ENCODE measurements around the gene APEH. TPM values are rescaled to one million over a fixed set of nuclear protein-coding genes. Genes with fewer than 3 reads are reported as not detected.

Gene APEH
- total and polyA plus RNA-seq, 2 of the 13 experiments (the other 11 are each of a cell fraction or from before 2014, with no cell fraction given): 116 to 130 TPM

DNA sequence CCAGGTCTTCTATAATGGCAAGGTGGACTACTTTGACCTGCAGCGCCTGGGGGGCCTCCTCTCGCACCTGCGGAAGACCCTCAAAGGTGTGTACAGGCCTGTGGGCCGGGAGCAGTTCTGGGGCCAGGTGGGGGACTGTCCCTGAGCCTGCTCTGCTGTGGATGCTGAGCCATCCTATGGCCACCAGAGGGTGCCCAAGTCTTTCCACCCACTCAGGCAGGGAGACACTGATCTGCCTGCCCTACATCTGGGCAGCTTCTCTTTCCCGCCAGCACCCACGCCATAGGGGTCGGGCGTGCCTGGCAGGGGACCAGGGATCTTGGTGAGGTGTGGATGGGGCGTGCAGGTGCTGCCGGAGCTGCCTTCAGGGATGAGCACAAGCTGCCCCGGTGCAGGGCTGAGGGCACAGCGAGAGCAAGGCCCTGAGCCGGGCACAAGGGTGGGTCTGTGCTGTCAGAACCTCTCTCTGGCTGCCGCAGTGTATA is 29.3 kb downstream of the APEH start (continued):
- TF ChIP-seq, protein P1, sequence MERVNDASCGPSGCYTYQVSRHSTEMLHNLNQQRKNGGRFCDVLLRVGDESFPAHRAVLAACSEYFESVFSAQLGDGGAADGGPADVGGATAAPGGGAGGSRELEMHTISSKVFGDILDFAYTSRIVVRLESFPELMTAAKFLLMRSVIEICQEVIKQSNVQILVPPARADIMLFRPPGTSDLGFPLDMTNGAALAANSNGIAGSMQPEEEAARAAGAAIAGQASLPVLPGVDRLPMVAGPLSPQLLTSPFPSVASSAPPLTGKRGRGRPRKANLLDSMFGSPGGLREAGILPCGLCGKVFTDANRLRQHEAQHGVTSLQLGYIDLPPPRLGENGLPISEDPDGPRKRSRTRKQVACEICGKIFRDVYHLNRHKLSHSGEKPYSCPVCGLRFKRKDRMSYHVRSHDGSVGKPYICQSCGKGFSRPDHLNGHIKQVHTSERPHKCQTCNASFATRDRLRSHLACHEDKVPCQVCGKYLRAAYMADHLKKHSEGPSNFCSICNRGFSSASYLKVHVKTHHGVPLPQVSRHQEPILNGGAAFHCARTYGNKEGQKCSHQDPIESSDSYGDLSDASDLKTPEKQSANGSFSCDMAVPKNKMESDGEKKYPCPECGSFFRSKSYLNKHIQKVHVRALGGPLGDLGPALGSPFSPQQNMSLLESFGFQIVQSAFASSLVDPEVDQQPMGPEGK (CRISPR knock-in tag; IDR thresholded peaks at IDR 0.05): 0 out of 2 replicates have a peak, but pooled peaks have one; percentile 19
- TF ChIP-seq NR1H2 (CRISPR knock-in tag; IDR thresholded peaks at IDR 0.05; ENCODE audit: borderline replicate concordance, low read depth) (no peak), DNMT1 (CRISPR knock-in tag; IDR thresholded peaks at IDR 0.05) (0 out of 2 replicates have a peak, but pooled peaks have one; percentile 58), STAG1 (CRISPR knock-in tag; IDR thresholded peaks at IDR 0.05) (peak; percentile 96), SYNCRIP (IDR thresholded peaks at IDR 0.05; ENCODE audit: insufficient read depth, low read depth, low read length) (no peak), POLR2AphosphoS5 (IDR thresholded peaks at IDR 0.05; ENCODE audit: low read depth, low read length) (no peak), FOXC1 (CRISPR knock-in tag; IDR thresholded peaks at IDR 0.05; ENCODE audit: borderline replicate concordance) (0 out of 2 replicates have a peak, but pooled peaks have one; percentile 64), SIX4 (CRISPR knock-in tag; IDR thresholded peaks at IDR 0.05) (no peak), FOXA1 (IDR thresholded peaks at IDR 0.05) (no peak), FOXA1 (CRISPR knock-in tag; IDR thresholded peaks at IDR 0.05) (no peak), HNRNPL (IDR thresholded peaks at IDR 0.05; ENCODE audit: low read depth, low read length) (0 out of 2 replicates have a peak, but pooled peaks have one; percentile 55), AKAP8 (CRISPR knock-in tag; IDR thresholded peaks at IDR 0.05) (0 out of 2 replicates have a peak, but pooled peaks have one; percentile 40), XRCC5 (optimal IDR thresholded peaks at IDR 0.05; ENCODE audit: low read length) (peak; percentile 29), KDM2A (CRISPR knock-in tag; IDR thresholded peaks at IDR 0.05; ENCODE audit: borderline replicate concordance, low read depth) (no peak), RXRA (CRISPR knock-in tag; IDR thresholded peaks at IDR 0.05) (peak; percentile 24; the same call in 1 of the 2 replicates), ZBTB38 (CRISPR knock-in tag; IDR thresholded peaks at IDR 0.05) (peak; percentile 42; the same call in 1 of the 2 replicates), ZNF225 (CRISPR knock-in tag; IDR thresholded peaks at IDR 0.05) (0 out of 2 replicates have a peak, but pooled peaks have one; percentile 28)
- TF ChIP-seq, protein P2, sequence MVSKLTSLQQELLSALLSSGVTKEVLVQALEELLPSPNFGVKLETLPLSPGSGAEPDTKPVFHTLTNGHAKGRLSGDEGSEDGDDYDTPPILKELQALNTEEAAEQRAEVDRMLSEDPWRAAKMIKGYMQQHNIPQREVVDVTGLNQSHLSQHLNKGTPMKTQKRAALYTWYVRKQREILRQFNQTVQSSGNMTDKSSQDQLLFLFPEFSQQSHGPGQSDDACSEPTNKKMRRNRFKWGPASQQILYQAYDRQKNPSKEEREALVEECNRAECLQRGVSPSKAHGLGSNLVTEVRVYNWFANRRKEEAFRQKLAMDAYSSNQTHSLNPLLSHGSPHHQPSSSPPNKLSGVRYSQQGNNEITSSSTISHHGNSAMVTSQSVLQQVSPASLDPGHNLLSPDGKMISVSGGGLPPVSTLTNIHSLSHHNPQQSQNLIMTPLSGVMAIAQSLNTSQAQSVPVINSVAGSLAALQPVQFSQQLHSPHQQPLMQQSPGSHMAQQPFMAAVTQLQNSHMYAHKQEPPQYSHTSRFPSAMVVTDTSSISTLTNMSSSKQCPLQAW (CRISPR knock-in tag; IDR thresholded peaks at IDR 0.05): 0 out of 2 replicates have a peak, but pooled peaks have one; percentile 27
- TF ChIP-seq, protein P3, sequence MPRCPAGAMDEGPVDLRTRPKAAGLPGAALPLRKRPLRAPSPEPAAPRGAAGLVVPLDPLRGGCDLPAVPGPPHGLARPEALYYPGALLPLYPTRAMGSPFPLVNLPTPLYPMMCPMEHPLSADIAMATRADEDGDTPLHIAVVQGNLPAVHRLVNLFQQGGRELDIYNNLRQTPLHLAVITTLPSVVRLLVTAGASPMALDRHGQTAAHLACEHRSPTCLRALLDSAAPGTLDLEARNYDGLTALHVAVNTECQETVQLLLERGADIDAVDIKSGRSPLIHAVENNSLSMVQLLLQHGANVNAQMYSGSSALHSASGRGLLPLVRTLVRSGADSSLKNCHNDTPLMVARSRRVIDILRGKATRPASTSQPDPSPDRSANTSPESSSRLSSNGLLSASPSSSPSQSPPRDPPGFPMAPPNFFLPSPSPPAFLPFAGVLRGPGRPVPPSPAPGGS (CRISPR knock-in tag; IDR thresholded peaks at IDR 0.05): no peak
- TF ChIP-seq, protein P4, sequence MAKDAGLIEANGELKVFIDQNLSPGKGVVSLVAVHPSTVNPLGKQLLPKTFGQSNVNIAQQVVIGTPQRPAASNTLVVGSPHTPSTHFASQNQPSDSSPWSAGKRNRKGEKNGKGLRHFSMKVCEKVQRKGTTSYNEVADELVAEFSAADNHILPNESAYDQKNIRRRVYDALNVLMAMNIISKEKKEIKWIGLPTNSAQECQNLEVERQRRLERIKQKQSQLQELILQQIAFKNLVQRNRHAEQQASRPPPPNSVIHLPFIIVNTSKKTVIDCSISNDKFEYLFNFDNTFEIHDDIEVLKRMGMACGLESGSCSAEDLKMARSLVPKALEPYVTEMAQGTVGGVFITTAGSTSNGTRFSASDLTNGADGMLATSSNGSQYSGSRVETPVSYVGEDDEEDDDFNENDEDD (CRISPR knock-in tag; IDR thresholded peaks at IDR 0.05; ENCODE audit: borderline replicate concordance): no peak
- TF ChIP-seq, protein P5, sequence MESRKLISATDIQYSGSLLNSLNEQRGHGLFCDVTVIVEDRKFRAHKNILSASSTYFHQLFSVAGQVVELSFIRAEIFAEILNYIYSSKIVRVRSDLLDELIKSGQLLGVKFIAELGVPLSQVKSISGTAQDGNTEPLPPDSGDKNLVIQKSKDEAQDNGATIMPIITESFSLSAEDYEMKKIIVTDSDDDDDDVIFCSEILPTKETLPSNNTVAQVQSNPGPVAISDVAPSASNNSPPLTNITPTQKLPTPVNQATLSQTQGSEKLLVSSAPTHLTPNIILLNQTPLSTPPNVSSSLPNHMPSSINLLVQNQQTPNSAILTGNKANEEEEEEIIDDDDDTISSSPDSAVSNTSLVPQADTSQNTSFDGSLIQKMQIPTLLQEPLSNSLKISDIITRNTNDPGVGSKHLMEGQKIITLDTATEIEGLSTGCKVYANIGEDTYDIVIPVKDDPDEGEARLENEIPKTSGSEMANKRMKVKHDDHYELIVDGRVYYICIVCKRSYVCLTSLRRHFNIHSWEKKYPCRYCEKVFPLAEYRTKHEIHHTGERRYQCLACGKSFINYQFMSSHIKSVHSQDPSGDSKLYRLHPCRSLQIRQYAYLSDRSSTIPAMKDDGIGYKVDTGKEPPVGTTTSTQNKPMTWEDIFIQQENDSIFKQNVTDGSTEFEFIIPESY (CRISPR knock-in tag; IDR thresholded peaks at IDR 0.05): peak; percentile 86
- TF ChIP-seq, protein P6, sequence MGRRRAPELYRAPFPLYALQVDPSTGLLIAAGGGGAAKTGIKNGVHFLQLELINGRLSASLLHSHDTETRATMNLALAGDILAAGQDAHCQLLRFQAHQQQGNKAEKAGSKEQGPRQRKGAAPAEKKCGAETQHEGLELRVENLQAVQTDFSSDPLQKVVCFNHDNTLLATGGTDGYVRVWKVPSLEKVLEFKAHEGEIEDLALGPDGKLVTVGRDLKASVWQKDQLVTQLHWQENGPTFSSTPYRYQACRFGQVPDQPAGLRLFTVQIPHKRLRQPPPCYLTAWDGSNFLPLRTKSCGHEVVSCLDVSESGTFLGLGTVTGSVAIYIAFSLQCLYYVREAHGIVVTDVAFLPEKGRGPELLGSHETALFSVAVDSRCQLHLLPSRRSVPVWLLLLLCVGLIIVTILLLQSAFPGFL (CRISPR knock-in tag; IDR thresholded peaks at IDR 0.05): no peak
